ENCODE measurements around the gene SMOC2.
"Not testable (repeated sequence)": the region's sequence is repeated elsewhere in the genome, so short reads cannot be mapped to it uniquely, and the experiment has no call there.

SMOC2 gene

DNA sequence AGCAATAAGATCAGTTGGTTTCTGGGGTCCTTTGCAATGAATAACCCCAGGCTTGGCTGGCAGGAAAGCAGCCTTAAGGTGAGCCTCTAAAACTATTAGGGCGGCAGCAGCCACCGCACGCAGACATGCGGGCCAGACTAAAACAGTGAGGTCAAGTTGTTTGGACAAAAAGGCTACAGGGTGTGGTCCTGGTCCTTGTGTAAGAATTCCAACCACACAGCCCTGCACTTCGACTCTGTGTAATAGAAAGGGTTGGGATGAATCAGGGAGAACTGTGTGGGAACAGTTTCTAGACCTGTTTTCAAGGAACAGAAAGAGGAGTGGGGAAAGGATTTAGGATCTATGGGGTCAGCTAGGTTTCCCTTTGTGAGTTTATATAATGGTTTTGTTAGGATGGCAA is 237.6 kb downstream of the SMOC2 start:
- no peak for DNase-seq (ENCODE audit: low read depth, low spot score)

DNA sequence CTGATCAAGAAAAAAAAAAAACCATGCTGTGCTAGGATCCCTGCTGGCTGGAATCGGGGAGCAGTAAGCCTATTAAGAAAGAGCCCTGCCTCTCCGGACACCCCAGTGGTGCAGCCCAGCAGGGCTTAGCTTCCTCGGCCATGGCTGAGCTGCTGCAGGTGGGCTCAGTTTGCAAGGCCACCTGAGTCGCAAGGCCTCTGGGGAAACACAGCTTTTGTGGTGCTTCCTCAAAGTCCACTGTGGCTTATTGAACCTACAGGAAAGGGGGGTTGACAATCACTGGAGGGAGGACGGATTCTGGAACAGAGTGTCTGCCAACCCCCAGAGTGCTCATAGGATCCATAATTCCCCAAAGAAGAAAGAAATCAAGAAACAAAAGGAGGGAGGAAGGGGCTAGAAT is 240.8 kb downstream of the SMOC2 start:
- DNase-seq (ENCODE audit: low read depth, low spot score) = no peak

DNA sequence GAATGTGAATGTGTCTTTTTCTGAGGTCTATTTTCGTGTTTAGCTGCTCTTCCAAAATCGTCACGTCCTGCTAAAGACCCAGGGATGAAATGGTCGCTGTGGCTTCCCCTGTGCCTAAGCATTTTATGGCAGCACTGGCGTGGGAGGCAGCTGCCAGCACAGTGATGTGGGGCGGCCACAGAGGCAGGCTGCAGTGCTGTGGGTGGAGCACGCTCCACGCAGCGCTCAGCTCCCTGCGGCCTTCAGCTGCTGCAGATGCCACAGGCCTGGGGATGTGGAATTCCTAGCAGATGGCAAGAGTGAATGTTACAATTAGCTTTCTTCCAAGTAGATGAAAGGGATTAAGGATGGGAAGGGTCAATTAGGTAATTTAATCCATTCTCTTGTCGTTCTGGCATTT is 242.6 kb downstream of the SMOC2 start:
- DNase-seq (ENCODE audit: low read depth, low spot score) = no peak

DNA sequence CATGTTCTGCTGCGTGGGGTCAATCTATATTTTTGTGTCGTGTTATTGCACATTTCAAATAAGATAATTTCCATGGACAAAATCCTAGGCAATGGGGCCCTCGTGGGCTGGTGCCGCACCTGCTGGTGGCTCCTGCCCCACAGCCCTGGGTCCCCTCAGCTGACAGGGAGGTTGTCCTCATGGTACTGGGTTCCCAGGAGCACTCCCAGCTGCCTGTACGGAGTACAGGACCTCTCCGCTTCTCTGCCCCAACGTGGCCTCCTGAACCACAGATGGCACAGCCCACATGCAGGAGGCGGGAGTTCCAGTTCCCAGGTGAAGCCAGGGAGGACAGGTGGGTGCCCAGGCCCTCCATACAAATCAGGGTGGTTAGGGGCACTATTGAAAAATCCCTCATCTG is 243.5 kb downstream of the SMOC2 start:
- DNase-seq (ENCODE audit: low read depth, low spot score) = no peak

DNA sequence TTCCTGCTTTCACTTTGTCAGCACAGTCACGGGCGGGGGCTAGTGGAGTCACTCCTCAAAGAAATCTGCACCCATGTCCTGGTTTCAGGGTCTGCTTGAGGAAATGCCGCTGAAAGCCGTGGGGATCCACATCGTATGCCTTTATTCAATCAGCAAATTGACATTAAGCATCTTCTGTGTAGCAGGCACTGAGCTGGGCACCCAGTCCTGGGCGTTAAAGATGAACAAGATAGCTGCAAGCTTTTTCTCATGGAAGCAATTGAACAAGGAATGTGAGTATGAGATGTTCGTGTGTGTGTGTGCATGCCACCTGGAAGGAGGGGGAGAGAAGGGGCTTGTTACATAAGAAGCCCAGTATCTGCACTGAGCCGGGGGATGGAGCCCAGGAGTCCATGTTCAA is 243.9 kb downstream of the SMOC2 start:
- DNase-seq (ENCODE audit: low read depth, low spot score) = no peak

DNA sequence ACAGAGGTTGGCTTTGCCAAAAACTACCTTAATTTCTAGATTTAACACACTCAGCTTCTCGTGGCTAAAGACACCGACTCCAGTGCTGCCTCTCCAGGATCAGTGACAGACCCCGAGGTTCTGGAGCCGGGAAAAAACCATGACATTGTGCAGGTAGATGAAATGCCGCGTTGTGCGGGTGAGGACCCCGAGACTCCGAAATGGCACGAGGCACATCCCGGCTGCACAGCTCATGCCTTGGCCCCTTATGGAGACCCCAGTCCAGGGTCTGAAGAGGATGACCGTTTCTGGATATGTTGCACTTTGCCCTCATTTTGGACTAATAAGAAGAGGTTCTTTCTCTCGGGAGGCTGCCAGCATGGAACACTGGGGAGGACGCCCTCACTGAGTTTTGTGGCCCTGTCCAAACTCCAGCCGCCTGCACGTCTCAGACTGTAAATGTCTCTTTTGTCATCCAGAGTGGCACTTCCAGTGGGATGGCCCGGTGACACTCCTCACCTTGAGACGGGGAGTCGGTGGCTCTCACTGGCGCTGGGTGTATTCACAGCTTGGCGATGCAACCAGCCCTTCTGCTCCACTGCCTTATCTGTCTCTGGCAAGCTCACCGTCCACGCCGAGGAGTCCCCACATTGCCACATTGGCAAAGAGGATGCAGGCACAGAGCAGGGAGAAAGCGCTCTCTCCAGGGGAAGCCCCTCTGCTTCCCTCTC is 245.2 kb downstream of the SMOC2 start:
- DNase-seq (ENCODE audit: low read depth, low spot score) = no peak

DNA sequence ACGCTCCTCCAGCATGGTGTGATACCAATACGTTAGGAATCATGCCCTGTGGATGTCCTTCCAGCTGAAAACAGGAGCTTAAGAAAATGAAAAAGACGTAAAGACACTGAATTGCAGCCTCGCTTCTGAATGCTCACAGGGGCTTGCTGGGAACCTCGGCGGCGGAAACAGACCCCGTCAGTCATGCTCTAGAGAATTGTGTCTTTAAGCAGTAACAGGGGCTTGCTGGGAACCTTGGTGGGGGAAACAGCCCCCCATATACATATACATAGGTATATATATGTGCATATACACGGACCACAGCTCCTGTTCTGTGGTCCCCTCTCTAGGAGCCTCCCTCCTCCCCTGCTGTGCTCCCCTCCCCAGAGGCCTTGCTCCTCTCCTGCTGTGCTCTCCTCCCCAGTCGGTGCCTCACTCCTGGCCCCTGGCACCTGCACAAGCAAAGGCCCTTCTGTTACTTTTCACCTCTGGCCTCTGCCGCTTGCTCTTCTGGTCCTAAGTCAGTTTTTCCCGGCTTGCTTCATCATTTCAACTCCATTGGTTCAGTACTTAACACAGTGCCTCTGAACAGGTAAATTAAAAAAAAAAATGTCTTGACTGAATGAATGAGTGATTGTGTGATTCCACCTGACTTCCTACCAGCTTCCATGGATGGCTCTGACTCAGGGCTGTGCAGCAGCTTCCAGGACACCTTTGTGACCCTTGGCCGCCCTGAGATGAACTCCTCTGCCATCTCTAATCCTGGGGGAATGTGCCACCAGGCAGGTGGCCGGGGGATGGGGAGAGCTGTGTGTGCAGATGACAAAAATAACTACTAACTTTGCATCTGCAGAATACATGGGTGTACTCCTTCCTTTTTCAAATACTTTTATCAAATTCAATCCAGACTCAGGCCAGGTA is 246.1 kb downstream of the SMOC2 start:
- DNase-seq (ENCODE audit: low read depth, low spot score) = no peak

DNA sequence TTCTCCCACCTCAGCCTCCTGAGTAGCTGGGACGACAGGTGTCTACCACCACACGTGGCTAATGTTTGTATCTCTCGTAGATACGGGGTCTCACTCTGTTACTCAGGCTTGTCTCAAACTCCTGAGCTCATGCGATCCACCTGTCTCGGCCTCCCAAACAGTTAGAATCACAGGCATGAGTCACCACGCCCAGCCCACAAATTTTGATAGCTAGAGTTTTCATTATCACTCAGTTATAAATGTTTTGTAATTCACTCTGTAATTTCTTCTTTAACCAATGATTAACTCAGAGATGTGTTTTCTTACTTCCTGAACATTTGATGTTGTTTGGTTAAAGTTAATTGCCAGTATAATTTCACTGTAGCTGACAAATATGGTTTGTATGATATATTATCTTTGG is 249.3 kb downstream of the SMOC2 start:
- no peak for DNase-seq (ENCODE audit: low read depth, low spot score)

DNA sequence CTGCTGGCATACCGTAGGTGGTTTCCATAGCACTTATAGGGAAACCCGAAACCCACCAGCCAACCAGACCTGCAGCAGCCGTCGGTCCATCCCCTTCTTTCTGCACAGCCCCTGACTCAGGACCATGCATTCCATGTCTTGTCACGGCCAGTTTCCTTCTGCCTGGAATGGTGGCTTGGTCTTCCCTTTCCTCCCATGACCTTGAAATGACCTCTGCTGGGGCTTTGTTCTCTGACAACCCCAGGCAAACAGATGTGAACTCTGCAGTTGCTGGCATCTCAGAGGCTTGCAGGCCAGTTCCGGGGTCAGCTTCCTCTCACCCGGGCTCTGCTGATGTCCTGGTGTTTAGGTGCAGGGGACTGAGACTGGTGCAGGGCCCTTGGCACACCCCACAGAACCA is 250.8 kb downstream of the SMOC2 start:
- DNase-seq (ENCODE audit: low read depth, low spot score) = no peak

DNA sequence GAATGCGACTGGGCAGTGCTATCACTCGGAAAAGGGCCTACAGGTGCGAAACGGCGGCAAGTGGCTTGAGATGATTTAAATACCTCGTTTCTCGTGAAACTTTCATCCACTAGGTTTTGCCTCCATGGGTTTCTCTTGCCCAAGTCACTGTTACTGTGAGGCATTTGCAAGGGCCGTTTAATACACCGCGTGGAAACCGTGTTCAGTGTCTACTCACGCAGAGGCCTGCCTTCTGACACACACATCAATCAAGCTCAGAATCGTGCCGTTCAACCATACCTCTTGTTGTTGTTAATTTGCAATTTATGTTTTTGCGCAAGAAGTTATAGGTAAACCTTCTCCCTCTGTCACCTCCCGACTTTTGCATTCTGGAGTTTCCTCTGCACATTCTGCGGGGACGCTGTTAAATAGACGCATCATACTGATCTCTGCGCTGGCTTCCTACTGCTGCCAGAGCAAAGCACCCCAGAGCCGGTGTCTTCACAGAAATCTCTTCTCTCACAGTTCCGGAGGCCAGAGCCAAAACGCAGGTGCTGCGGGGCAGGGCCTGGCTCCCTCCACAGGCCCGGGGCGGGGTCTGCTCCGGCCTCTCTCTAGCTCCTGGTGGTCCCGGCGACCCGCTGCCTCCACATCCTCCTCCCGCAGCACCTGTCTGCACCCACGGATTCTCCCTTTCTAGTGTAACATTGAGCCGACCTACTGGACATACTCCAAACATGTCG is 251.4 kb downstream of the SMOC2 start:
- DNase-seq (ENCODE audit: low read depth, low spot score) = no peak

DNA sequence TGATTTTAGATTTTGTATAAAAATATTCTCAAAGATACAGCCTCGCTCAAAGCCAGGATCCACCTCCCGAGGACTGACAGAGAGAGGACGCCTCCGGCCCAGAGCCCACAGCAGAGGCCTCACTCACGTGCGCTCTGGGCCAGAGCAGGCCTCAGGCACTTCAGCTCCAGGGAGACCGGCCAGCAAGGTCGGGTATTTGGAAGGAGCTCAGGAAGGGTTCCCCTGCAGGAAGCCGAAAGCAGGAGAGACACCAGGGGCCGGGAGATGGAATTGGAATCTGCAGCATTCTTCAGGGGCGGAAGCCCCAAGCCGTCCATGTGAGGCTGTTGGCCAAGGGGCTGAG is 251.9 kb downstream of the SMOC2 start:
- DNase-seq (ENCODE audit: low read depth, low spot score) = not testable (repeated sequence)

DNA sequence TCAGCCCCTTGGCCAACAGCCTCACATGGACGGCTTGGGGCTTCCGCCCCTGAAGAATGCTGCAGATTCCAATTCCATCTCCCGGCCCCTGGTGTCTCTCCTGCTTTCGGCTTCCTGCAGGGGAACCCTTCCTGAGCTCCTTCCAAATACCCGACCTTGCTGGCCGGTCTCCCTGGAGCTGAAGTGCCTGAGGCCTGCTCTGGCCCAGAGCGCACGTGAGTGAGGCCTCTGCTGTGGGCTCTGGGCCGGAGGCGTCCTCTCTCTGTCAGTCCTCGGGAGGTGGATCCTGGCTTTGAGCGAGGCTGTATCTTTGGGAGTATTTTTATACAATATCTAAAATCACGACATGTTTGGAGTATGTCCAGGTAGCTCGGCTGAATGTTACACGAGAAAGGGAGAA is 253.8 kb downstream of the SMOC2 start:
- DNase-seq (ENCODE audit: low read depth, low spot score) = not testable (repeated sequence)

DNA sequence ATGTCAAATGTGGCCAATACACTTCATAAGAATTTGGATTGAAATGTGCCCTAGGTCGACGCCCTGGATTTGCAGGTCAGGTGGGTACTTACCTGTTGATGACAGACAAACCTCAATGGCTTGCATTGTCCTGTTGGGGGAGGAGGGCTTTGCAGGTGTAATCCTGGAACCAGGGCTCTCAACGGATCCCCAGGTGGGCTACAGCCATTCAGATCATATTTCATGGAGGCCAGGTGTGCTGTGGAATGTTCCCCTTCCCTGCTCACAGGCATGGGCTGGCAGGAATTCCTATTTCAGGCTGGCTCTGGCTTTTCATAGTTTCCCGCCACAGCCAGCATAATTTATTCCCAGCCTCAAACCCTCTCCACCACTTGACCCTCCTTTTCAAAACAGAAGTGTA is 254.7 kb downstream of the SMOC2 start:
- no peak for DNase-seq (ENCODE audit: low read depth, low spot score)

DNA sequence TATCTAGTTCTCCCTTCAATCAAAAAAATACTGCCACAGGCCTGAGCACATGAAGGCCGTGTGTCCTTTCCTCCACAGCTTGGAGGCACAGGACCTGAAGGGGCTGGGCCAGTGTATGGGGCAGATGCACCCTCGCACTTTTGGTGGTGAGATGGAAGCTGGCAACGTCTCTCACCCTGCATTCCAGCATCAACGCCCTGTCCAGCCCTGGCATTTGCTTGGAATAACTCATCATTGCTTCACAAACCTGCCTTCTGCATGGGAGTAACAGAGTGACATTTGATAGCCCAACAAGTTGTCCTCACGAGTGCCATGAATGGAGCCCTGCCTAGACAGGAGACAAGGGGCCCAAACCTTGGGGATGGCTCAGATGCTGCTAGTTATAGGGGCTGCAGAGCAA is 257.9 kb downstream of the SMOC2 start:
- DNase-seq (ENCODE audit: low read depth, low spot score) = no peak

DNA sequence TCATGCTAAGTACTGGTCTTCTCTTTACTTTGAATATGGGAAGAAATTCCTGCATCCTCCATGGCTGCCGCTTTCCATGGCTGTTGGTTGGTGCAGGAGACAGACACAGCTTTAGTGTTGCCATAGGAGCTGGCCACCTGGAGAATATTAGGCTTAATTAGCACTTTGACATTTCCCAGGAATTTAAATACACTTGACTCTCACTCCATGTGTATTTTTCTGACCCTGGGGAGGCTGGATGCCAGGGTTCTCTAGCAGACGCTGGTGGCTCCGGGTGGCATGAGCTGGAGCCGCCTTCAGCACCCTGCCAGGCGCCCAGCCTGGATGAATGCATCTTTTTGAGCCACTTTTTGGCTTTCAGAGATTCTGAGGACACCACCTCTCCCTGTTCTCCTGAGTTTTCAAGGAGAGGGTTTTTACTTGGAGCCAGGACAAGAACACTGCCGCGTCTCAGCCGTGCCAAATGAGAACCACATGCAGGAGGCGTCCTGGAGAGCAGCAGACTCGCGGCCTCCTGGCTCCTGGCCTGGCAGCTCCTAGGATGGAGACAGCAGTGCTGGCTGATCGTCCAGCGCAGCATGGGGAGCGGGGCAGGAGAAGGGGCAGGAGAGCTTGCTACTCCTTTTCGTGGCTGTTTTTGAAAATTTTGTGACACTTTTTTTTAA is 258.8 kb downstream of the SMOC2 start:
- no peak for DNase-seq (ENCODE audit: low read depth, low spot score)

DNA sequence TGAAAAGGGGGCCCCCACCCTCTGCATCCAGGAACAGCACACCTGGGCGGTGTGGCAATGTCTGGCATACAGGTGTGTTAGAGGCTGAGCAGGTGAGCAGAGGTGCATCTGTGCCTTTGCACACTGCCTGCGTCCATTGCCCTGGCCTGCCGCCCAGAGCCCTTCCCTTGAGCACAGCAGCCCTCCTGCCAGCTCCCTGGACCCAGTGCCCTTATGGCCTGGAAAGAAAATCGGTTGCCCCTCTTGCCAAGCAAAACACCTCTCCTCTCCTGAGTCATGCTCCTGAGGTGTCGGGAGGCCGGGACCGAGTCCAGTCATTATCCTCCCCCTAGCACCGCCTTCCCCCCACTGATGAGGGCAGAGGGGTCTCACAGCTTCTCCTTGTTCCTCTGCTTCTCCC is 259.9 kb downstream of the SMOC2 start:
- DNase-seq (ENCODE audit: low read depth, low spot score) = no peak

DNA sequence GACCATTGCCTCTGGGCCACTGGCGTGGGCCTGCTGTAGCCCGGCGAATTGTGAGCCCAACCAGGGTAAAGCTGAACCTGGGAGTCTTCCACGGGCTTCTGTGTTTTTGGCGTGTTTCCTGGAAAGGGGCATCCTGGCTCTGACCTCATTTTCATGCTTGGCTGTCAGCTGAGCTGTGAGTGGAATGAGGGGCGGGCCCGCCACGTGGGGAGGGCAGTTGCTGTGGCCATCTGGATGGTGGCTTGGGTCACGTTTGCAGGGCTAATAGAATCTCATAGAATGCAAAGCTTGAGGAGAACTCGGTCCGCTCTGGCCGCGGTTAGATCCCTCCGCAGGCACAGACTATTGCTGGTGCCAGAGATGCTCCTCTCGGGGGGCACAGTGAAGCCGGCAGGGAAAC is 263.0 kb downstream of the SMOC2 start:
- DNase-seq (ENCODE audit: low read depth, low spot score) = peak; percentile 22

DNA sequence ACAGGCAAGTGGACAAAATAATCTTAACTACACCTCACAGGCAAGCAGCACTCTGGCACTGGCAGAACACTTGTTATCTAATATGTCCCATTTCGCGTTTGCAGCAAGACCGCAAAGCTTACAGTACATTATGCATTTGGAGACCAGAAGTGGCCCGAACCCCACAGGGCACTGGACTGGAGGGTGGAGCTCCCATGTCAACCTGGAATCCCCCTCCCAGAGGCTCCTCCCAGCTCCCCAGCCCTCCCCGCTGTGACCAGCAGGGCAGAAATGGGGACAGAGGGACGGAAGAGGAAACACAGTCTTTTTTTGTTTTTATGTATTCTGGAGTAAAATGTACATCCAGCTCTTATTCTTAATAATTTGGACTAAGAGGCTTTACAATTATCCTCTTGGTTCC is 263.7 kb downstream of the SMOC2 start:
- no peak for DNase-seq (ENCODE audit: low read depth, low spot score)

DNA sequence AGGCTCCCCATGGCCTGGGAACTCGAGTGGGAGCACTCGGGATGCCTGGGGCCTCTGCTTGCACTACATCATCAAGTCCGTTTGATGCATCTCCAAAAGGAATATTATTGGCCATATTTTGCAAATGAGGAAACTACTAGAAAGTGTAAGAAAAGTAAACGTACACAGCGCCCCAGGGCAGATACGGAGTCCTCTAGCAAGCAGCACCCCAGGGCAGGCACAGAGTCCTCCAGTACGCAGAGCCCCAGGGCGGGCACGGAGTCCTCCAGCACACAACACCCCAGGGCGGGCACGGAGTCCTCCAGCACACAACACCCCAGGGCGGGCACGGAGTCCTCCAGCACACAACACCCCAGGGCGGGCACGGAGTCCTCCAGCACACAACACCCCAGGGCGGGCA is 264.3 kb downstream of the SMOC2 start:
- not testable (repeated sequence) for DNase-seq (ENCODE audit: low read depth, low spot score)

DNA sequence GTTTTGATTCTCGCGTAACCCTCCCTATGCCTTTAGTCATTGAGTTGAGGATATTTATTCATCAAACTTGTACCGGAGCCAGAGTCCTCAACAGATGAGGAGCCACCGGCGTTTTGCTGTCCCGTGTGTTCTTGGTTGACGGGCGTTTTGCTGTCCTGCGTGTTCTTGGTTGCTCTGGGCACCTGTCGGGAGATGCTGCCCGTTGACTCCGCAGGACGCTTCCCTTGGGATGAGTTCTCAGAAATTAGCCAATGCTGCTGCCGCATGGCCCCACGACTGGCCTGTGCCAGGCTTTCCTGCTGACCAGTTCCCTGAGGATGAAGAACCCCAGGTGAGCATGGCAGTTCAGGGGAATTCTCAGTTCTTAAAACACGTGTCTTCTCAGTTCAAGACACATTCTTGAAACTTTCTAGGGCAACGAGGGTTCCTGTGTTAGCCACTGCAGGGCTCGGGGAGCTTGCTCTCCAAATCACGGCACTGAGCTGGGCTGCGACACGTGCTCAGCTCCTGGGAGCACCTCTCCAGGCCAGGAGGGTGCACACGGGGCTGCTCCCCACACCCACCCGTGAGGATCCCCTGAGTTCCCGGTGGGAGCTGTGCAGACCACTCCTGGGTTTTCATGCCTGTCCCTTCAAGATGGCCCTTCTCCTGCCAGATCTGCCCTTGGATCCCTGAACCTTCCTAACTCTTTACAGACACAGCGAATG is 265.6 kb downstream of the SMOC2 start:
- no peak for DNase-seq (ENCODE audit: low read depth, low spot score)

DNA sequence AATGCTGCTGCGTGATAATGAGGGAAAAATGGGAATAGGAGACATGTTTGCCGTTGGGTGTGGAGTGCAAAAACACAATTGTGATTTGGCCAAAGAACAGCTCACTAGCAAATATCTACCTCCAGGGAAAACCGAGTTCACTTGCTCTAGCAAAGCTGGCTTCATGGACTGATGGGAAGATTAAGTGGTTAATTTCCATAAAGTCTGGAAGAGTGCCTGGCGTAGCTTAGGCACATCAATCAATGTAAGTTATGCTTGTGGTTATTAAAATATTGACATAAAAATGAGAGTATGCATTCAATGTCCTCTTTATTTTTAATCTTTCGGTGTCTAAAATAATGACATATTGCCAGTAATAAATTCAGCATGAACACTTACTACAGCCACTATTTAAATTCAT is 267.5 kb downstream of the SMOC2 start:
- DNase-seq (ENCODE audit: low read depth, low spot score) = no peak

Measured in ELF-1 (cell line).